ENCODE data around the gene RPL10. TPM values are rescaled to one million over a fixed set of nuclear protein-coding genes. Genes with fewer than 3 reads are reported as not detected.

Gene RPL10
- polyA plus RNA-seq, 1 experiment: 3,912 TPM

DNA sequence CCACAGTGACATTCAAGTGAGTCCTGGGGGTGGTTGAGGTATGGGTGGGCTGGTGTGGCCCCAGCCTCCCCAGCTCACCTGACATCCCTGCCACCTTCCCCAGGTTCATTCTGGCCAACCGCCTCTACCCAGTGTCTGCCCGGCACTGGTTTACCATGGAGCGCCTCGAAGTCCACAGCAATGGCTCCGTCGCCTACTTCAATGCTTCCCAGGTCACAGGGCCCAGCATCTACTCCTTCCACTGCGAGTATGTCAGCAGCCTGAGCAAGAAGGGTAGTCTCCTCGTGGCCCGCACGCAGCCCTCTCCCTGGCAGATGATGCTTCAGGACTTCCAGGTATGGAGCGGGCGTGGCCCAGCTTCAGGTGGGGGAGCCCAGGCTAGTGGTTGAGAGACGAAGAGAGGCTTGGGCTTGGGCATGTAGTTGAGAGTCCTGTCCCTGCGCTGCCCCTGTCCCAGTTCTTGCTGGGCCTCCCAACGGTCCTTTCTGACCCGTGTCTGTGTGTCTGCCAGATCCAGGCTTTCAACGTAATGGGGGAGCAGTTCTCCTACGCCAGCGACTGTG, 37.1 kb downstream of the RPL10 start:
- Histone ChIP-seq H3K9me3 (ENCODE audit: control insufficient read depth, insufficient read depth, low read length) (no peaks in the 10 kb centered on the region), H3K27me3 (ENCODE audit: control insufficient read depth, insufficient read depth, low read length) (no peaks in the 10 kb centered on the region), H3K27ac (ENCODE audit: low read depth, low read length) (no peak overlapping the region), H3K4me3 (ENCODE audit: low read depth, low read length) (no peak overlapping the region)
- CTCF ChIA-PET: interaction anchor here (0.7 kb wide), 1 partner anchor 105 kb away, joined by 5 read pairs; no protein-coding TSS in a partner anchor
- TF ChIP-seq, protein P1, sequence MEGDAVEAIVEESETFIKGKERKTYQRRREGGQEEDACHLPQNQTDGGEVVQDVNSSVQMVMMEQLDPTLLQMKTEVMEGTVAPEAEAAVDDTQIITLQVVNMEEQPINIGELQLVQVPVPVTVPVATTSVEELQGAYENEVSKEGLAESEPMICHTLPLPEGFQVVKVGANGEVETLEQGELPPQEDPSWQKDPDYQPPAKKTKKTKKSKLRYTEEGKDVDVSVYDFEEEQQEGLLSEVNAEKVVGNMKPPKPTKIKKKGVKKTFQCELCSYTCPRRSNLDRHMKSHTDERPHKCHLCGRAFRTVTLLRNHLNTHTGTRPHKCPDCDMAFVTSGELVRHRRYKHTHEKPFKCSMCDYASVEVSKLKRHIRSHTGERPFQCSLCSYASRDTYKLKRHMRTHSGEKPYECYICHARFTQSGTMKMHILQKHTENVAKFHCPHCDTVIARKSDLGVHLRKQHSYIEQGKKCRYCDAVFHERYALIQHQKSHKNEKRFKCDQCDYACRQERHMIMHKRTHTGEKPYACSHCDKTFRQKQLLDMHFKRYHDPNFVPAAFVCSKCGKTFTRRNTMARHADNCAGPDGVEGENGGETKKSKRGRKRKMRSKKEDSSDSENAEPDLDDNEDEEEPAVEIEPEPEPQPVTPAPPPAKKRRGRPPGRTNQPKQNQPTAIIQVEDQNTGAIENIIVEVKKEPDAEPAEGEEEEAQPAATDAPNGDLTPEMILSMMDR (IDR thresholded peaks at IDR 0.05; ENCODE audit: low read depth, low read length): no peak
- no peak for DNase-seq (ENCODE audit: low read depth, low spot score)
- POLR2A ChIA-PET: no interaction called here

DNA sequence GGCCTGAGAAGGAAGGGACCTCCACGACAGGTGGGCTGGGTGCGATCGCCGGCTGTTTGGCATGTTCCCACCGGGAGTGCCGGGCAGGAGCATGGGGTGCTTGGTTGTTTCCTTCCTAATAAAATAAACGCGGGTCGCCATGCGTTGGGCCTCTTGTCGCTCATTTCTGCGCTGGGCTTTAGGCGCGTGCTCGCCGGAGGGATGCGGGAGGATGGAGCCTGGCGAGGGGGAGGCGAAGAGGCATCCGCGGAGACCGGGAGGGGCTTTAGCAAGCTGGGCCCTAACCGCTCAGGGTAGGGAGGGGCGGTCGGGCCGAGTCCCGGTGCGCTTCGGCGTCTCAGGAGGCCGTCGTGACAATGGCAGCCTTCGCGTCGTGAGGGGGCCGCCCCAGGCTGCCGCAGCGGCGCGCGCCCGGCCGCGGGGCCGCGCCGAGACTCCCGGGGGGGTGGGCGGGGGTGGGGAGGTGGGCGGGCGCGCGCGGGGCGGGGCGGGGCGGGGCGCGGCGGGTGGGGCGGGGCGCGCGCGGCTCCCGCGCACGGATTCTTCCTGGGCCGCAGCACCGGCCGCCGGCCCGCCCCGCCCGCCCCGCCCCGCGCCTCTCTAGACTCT, 38.3 kb downstream of the RPL10 start:
- TF ChIP-seq, protein P1 (IDR thresholded peaks at IDR 0.05; ENCODE audit: low read depth, low read length): no peak
- POLR2A ChIA-PET: no interaction called here
- Histone ChIP-seq H3K4me3 (ENCODE audit: low read depth, low read length) (peak overlapping the region; percentile 76), H3K27me3 (ENCODE audit: control insufficient read depth, insufficient read depth, low read length) (no peaks in the 10 kb centered on the region), H3K9me3 (ENCODE audit: control insufficient read depth, insufficient read depth, low read length) (no peaks in the 10 kb centered on the region), H3K27ac (ENCODE audit: low read depth, low read length) (no peak overlapping the region)
- CTCF ChIA-PET: no interaction called here
- no peak for DNase-seq (ENCODE audit: low read depth, low spot score)

DNA sequence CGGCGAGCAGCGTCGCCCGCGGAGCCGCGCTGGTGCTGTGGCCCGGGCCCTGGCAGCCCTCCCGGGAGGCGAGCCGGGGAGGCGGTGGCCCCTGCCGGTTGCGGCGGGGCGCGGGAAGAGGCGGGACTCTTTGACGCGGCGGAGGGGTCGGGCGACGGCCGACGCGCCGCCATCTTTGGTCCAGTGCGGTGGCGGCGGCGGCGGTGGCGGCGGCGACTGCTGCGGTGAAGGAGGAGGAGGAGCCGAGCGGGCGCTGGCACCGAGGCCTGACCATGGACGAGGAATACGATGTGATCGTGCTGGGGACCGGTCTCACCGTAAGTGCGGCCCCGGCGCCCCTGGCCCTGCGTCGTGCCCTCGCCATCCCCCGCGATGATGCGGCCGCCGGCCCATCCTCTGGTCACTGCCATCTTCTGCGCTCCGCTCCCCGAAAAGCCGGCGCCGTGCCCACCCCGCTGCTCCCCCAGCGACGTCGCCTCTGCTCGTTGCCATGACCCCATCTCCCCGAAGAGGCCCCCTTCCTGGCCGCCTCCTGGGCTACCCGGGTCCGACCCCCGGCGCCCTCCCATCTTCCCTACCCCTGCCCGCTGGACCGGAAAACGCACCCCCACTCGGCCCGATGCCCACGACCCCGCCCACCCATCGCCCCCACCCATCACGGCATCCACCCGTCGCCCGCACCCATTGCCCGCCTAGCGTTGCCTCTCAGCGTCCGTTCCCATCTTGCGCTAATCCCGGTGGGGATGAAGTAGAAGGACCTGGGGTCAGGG, 39.0 kb downstream of the RPL10 start, which contains the start of gene GDI1:
TSS of gene GDI1 (plus strand) at position 172 of the 770 bp plus-strand sequence. CDS start at position 273, 101 bp downstream.
- POLR2A ChIA-PET: no interaction called here
- TF ChIP-seq, protein P1 (IDR thresholded peaks at IDR 0.05; ENCODE audit: low read depth, low read length): no peak
- DNase-seq (ENCODE audit: low read depth, low spot score): no peak
- H3K4me3 ChIP-seq (ENCODE audit: low read depth, low read length): peak within 1 kb of the TSS; percentile 76
- no peaks in the 10 kb centered on the region for H3K27me3 ChIP-seq (ENCODE audit: control insufficient read depth, insufficient read depth, low read length)
- no peak within 1 kb of the TSS for H3K27ac ChIP-seq (ENCODE audit: low read depth, low read length)
- H3K9me3 ChIP-seq (ENCODE audit: control insufficient read depth, insufficient read depth, low read length): no peaks in the 10 kb centered on the region
- CTCF ChIA-PET: no interaction called here

DNA sequence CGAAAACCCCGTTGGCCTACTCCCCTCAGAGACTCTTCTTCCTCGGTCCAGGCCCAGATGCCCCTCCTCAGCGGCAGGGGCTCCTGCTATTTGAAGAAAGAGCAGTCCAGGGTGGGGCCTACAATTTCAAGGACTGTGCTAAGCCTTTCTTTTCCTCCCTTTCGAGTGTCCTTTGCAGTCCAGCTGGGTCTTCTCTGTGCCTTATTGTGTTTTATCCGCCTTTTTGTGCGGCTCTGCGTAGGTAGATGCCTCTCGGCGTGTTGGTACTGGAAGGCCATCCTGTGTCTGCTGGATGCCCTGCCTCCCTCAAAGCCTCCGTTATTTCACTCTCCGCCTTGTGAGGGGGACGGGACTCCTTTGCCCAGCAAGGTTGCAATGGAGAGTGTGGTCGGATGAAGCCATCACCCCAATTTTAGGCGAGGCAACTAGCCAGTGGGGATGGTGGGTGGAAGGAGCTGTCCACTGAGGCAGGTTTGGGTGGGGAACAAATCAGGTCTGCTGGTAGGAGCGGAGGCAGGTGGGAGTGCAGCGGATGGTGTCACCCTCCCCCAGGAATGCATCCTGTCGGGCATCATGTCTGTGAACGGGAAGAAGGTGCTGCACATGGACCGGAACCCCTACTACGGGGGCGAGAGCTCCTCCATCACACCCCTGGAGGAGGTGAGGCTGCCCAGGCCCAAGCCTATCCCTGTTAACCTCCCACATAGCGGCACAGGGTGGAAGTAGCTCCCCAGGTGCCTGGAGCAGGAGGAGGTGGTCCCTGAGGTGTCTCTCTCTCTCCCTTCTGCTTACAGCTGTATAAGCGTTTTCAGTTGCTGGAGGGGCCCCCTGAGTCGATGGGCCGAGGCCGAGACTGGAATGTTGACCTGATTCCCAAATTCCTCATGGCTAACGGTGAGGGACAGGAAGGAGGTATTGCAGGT, 40.1 kb downstream of the RPL10 start:
- TF ChIP-seq, protein P1 (IDR thresholded peaks at IDR 0.05; ENCODE audit: low read depth, low read length): no peak
- Histone ChIP-seq H3K9me3 (ENCODE audit: control insufficient read depth, insufficient read depth, low read length) (no peaks in the 10 kb centered on the region), H3K27ac (ENCODE audit: low read depth, low read length) (no peak overlapping the region), H3K4me3 (ENCODE audit: low read depth, low read length) (peak overlapping the region; percentile 76), H3K27me3 (ENCODE audit: control insufficient read depth, insufficient read depth, low read length) (no peaks in the 10 kb centered on the region)
- ChIA-PET POLR2A (no interaction called here), CTCF (no interaction called here)
- DNase-seq (ENCODE audit: low read depth, low spot score): no peak

Data from AG04450 (cell line).